Parathyroid adenoma (tissue), 2 donors: ENCODE results near the gene CAMKK2.

Experiments used
- H2AFZ ChIP-seq: fragments of 300-600 bp; sonication (generic); one replicate; pipeline ENCODE4 v1.7.0; 2017; ENCODE audit warnings: antibody characterized with exemption, mild to moderate bottlenecking
- H3K27ac ChIP-seq: fragments of 300-600 bp; sonication (generic); one replicate; pipeline ENCODE4 v1.7.0; 2017
- H3K27me3 ChIP-seq: fragments of 300-600 bp; sonication (generic); one replicate; pipeline ENCODE4 v1.7.0; 2017; ENCODE audit warnings: low read length; ENCODE audit not compliant: control insufficient read depth, insufficient read depth
- H3K36me3 ChIP-seq: fragments of 300-600 bp; sonication (generic); one replicate; pipeline ENCODE4 v1.7.0; 2017; ENCODE audit warnings: low read length; ENCODE audit not compliant: control insufficient read depth, insufficient read depth
- H3K4me1 ChIP-seq: fragments of 300-600 bp; sonication (generic); one replicate; pipeline ENCODE4 v1.7.0; 2017; ENCODE audit warnings: control low read depth
- H3K4me2 ChIP-seq: fragments of 300-600 bp; sonication (generic); one replicate; pipeline ENCODE4 v1.7.0; 2017; ENCODE audit warnings: low read length
- H3K4me3 ChIP-seq: fragments of 300-600 bp; sonication (generic); one replicate; pipeline ENCODE4 v1.7.0; 2017; ENCODE audit warnings: low read depth, low read length
- H3K79me2 ChIP-seq: fragments of 300-600 bp; sonication (generic); one replicate; pipeline ENCODE4 v1.7.0; 2017; ENCODE audit warnings: control low read depth
- H3K9ac ChIP-seq: fragments of 300-600 bp; sonication (generic); one replicate; pipeline ENCODE4 v1.7.0; 2017; ENCODE audit warnings: mild to moderate bottlenecking
- H3K9me3 ChIP-seq: fragments of 300-600 bp; sonication (generic); one replicate; pipeline ENCODE4 v1.7.0; 2017; ENCODE audit warnings: low read length; ENCODE audit not compliant: control insufficient read depth
- TF ChIP-seq, protein P1 (sequence below): fragments of 300-600 bp; sonication (generic); IDR thresholded peaks from one replicate; pipeline ENCODE4 v1.7.0; 2017; ENCODE audit warnings: antibody characterized with exemption, mild to moderate bottlenecking
- donor health status: primary hyperparathyroidism.

Gene CAMKK2

DNA sequence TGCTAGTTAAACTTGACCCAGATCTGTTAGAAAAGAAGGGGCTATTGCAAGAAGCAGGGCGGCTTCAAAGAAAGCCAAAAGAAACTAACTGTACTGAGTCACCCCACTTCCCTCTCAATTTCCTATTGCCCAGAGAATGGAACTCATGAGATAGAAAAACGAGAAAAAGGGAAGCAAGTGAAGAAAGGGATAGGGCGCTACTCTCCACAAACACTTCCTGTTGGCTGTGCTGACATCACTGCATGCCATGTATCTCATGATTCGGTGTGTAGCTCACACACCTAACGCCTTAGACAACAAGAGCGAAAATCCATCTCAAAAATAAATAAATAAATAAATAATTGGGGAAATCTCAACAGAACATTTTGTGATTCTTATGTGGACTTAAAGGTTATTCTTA is 99.6 kb downstream of the CAMKK2 start:
- H3K36me3 ChIP-seq, result no peaks in the 10 kb centered on the region

DNA sequence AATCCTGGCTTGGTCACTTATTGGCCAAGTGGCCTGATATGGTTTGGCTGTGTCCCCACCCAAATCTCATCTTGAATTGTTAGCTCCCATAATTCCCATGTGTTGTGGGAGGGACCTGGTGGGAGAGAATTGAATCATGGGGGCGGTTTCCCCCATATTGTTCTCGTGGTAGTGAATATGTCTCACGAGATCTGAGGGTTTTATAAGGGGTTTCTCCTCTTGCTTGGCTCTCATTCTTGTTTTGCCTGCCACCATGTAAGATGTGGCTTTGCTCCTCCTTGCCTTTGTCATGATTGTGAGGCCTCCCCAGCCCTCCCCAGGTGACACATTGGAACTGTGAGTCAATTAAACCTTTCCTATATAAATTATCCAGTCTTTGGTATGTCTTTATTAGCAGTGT is 105.4 kb downstream of the CAMKK2 start:
- Histone ChIP-seq H3K79me2 (no peaks in the 10 kb centered on the region), H3K27me3 (no peaks in the 10 kb centered on the region), H3K36me3 (no peaks in the 10 kb centered on the region), H3K9me3 (no peaks in the 10 kb centered on the region), H3K4me1 (no peaks in the 10 kb centered on the region), H3K27ac (no peak overlapping the region), H3K4me2 (no peak overlapping the region), H3K4me3 (no peak overlapping the region), H3K9ac (no peak overlapping the region), H2AFZ (no peak overlapping the region)
- TF ChIP-seq, protein P1, sequence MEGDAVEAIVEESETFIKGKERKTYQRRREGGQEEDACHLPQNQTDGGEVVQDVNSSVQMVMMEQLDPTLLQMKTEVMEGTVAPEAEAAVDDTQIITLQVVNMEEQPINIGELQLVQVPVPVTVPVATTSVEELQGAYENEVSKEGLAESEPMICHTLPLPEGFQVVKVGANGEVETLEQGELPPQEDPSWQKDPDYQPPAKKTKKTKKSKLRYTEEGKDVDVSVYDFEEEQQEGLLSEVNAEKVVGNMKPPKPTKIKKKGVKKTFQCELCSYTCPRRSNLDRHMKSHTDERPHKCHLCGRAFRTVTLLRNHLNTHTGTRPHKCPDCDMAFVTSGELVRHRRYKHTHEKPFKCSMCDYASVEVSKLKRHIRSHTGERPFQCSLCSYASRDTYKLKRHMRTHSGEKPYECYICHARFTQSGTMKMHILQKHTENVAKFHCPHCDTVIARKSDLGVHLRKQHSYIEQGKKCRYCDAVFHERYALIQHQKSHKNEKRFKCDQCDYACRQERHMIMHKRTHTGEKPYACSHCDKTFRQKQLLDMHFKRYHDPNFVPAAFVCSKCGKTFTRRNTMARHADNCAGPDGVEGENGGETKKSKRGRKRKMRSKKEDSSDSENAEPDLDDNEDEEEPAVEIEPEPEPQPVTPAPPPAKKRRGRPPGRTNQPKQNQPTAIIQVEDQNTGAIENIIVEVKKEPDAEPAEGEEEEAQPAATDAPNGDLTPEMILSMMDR, result no peak

More for the DNA sequence above, 99.6 kb downstream of the CAMKK2 start:
- TF ChIP-seq, protein P1, result no peak
- H3K27ac ChIP-seq, result no peak overlapping the region
- no peak overlapping the region for H3K9ac ChIP-seq
- no peaks in the 10 kb centered on the region for H3K27me3 ChIP-seq
- H2AFZ ChIP-seq, result no peak overlapping the region
- no peak overlapping the region for H3K4me3 ChIP-seq
- H3K4me1 ChIP-seq, result no peaks in the 10 kb centered on the region
- no peak overlapping the region for H3K4me2 ChIP-seq
- H3K9me3 ChIP-seq, result no peaks in the 10 kb centered on the region
- H3K79me2 ChIP-seq, result no peaks in the 10 kb centered on the region

DNA sequence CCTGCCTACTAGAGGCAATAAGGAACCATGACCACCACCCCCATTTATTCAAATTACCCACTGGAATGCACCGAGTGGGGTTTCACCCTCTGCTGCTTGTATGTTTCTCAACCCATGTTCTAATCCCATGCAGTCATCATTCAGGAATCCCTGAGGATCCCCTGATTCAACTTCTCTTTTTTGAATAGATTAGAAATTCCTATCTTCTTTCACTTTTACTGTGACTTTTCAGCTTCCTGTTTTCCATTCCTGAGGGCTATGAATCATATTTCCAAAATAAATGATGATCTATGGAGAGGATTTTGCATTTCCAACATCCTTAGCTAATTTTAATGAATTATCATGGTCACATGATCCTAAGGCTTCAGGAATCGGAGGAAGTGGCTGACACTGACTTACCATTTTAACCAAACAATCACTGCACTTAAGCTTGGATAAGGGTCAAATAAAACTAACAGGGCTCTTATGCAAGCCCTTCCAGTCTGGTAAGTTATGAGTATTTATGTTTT is 105.9 kb downstream of the CAMKK2 start:
- H3K4me3 ChIP-seq, result no peak overlapping the region
- H3K4me2 ChIP-seq, result no peak overlapping the region
- H3K9ac ChIP-seq, result no peak overlapping the region
- no peak overlapping the region for H2AFZ ChIP-seq
- TF ChIP-seq, protein P1, result no peak
- no peaks in the 10 kb centered on the region for H3K9me3 ChIP-seq
- H3K27ac ChIP-seq, result no peak overlapping the region
- H3K4me1 ChIP-seq, result no peaks in the 10 kb centered on the region
- no peaks in the 10 kb centered on the region for H3K36me3 ChIP-seq
- no peaks in the 10 kb centered on the region for H3K27me3 ChIP-seq
- H3K79me2 ChIP-seq, result no peaks in the 10 kb centered on the region

DNA sequence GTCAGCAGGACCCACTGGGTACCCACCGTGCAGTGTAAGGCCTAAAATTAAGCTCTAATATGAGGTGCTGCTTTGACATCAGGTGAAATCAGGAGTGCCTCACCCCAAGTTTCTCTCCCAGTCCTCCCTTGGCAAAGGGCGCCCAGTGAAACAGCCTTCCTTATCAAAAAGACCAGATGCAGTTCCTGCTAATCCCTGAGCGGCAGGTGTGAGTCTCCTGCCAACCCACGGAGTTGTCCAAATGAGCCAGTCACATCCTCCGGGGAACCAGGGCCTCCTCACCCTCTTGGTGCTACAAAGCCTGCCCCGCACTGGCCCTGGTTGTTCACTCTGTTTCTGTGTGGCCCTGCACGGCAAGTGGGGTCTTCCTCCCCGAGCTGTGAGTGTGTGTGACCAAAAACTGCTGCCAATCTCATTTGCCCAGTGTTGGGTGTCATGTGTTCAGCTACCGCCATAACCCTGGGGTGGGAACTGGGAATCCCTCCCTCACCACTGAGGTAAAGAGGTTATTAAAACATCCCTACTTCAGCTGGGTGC is 106.8 kb downstream of the CAMKK2 start:
- no peaks in the 10 kb centered on the region for H3K9me3 ChIP-seq
- no peaks in the 10 kb centered on the region for H3K27me3 ChIP-seq
- no peaks in the 10 kb centered on the region for H3K36me3 ChIP-seq
- no peak overlapping the region for H3K27ac ChIP-seq
- TF ChIP-seq, protein P1, result no peak
- H3K79me2 ChIP-seq, result no peaks in the 10 kb centered on the region
- H3K9ac ChIP-seq, result no peak overlapping the region
- no peak overlapping the region for H3K4me2 ChIP-seq
- no peak overlapping the region for H2AFZ ChIP-seq
- no peaks in the 10 kb centered on the region for H3K4me1 ChIP-seq
- H3K4me3 ChIP-seq, result no peak overlapping the region

DNA sequence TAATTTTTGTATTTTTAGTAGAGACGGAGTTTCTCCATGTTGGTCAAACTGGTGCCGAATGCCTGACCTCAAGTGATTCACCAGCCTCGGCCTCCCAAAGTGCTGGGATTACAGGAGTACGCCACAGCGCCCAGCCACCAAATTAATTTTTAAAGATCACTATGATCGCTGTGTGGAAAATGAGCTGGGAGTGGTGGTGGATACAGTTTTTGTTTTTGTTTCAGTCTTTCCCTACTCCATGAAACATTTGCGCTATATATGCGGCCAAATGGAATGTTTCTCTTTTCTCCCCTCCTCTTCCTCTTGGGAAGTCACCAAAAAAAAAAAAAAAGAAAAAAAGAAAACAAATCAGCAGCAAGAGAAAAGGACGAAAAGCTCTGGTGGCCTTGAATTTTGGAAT is 107.4 kb downstream of the CAMKK2 start:
- no peak overlapping the region for H3K4me2 ChIP-seq
- H3K27ac ChIP-seq, result no peak overlapping the region
- no peak overlapping the region for H3K9ac ChIP-seq
- no peak overlapping the region for H3K4me3 ChIP-seq
- H2AFZ ChIP-seq, result no peak overlapping the region
- TF ChIP-seq, protein P1, result no peak
- H3K4me1 ChIP-seq, result no peaks in the 10 kb centered on the region
- no peaks in the 10 kb centered on the region for H3K36me3 ChIP-seq
- H3K27me3 ChIP-seq, result no peaks in the 10 kb centered on the region
- no peaks in the 10 kb centered on the region for H3K79me2 ChIP-seq
- no peaks in the 10 kb centered on the region for H3K9me3 ChIP-seq
